Liver (tissue), 9 donors: ENCODE measurements around the gene TTC7B. TPM values are rescaled to one million over a fixed set of nuclear protein-coding genes. Genes with fewer than 3 reads are reported as not detected.

Experiments used
- DNase-seq: peaks from one replicate; pipeline ENCODE4 v3.0.0-alpha.2; 2017; ENCODE audit warnings: low spot score
- H3K27ac ChIP-seq, 2 donors: one replicate each; pipeline ENCODE4 v1.7.0; 2013; ENCODE audit warnings: inconsistent platforms in 2 of 2, low read length in 2 of 2, control low read depth in 1 of 2, low read depth in 1 of 2, mild to moderate bottlenecking in 1 of 2
- H3K27me3 ChIP-seq, 4 donors: one replicate each; pipeline versions ENCODE4 v1.6.1 to v1.7.0; 2013; ENCODE audit warnings: low read length in 3 of 4, inconsistent platforms in 1 of 4, mild to moderate bottlenecking in 1 of 4, moderate library complexity in 1 of 4; ENCODE audit not compliant: control insufficient read depth in 4 of 4, insufficient read depth in 4 of 4
- H3K36me3 ChIP-seq, 4 donors: one replicate each; pipeline versions ENCODE4 v1.6.1 to v1.7.0; 2013; ENCODE audit warnings: low read length in 3 of 4, mild to moderate bottlenecking in 3 of 4, low read depth in 1 of 4, moderate library complexity in 1 of 4; ENCODE audit not compliant: control insufficient read depth in 4 of 4, insufficient read depth in 3 of 4
- H3K4me1 ChIP-seq, 4 donors: one replicate each; pipeline versions ENCODE4 v1.6.1 to v1.7.0; 2013; ENCODE audit warnings: low read length in 3 of 4, mild to moderate bottlenecking in 3 of 4, moderate library complexity in 1 of 4; ENCODE audit not compliant: control insufficient read depth in 4 of 4, insufficient read depth in 4 of 4
- H3K4me3 ChIP-seq, 3 donors: one replicate each; pipeline versions ENCODE4 v1.6.1 to v1.7.0; 2013; ENCODE audit warnings: low read length in 3 of 3, control low read depth in 1 of 3, low read depth in 1 of 3, mild to moderate bottlenecking in 1 of 3
- H3K9ac ChIP-seq, 2 donors: one replicate each; pipeline ENCODE4 v1.7.0; 2013; ENCODE audit warnings: low read length in 2 of 2, mild to moderate bottlenecking in 2 of 2, moderate library complexity in 2 of 2, control low read depth in 1 of 2, low read depth in 1 of 2
- H3K9me3 ChIP-seq, 4 donors: one replicate each; pipeline versions ENCODE4 v1.6.1 to v1.7.0; 2013; ENCODE audit warnings: low read length in 3 of 4; ENCODE audit not compliant: control insufficient read depth in 4 of 4
- ATF3 ChIP-seq: IDR thresholded peaks from 2 replicates; pipeline ENCODE4 v1.6.1; 2016; ENCODE audit warnings: antibody characterized with exemption
- CTCF ChIP-seq: fragments of 150-350 bp; IDR thresholded peaks from 2 replicates; pipeline ENCODE4 v1.5.1; 2017; ENCODE audit warnings: improper control_type of control experiment, low read depth, low read length; ENCODE audit not compliant: missing input control
- EGR1 ChIP-seq, 2 donors: IDR thresholded peaks; 2 replicates each; pipeline ENCODE4 v1.6.1; 2016 to 2018; ENCODE audit warnings: antibody characterized with exemption in 2 of 2, low read depth in 2 of 2
- FOXA1 ChIP-seq: IDR thresholded peaks from 2 replicates; pipeline ENCODE4 v1.6.1; 2016; ENCODE audit warnings: antibody characterized with exemption
- FOXA2 ChIP-seq: IDR thresholded peaks from 2 replicates; pipeline ENCODE4 v1.6.1; 2016; ENCODE audit warnings: antibody characterized with exemption
- GABPA ChIP-seq, 2 donors: IDR thresholded peaks in 1 of 2; conservative IDR thresholded peaks in 1 of 2; 2 replicates each; pipeline ENCODE4 v1.6.1; 2016; ENCODE audit warnings: antibody characterized with exemption in 2 of 2, mild to moderate bottlenecking in 1 of 2, moderate library complexity in 1 of 2
- HNF4A ChIP-seq, 2 donors: conservative IDR thresholded peaks; 2 replicates each; pipeline ENCODE4 v1.6.1; 2016; ENCODE audit warnings: antibody characterized with exemption in 2 of 2, mild to moderate bottlenecking in 2 of 2
- HNF4G ChIP-seq: IDR thresholded peaks from 2 replicates; pipeline ENCODE4 v1.6.1; 2016; ENCODE audit warnings: antibody characterized with exemption
- JUND ChIP-seq, 2 donors: IDR thresholded peaks; 2 replicates each; pipeline ENCODE4 v1.6.1; 2016; ENCODE audit warnings: antibody characterized with exemption in 2 of 2
- MAX ChIP-seq: IDR thresholded peaks from 2 replicates; pipeline ENCODE4 v1.6.1; 2016; ENCODE audit warnings: antibody characterized with exemption
- NR2F2 ChIP-seq: IDR thresholded peaks from 2 replicates; pipeline ENCODE4 v1.6.1; 2016; ENCODE audit warnings: antibody characterized with exemption
- RAD21 ChIP-seq, 2 donors: IDR thresholded peaks; 2 replicates each; pipeline ENCODE4 v1.6.1; 2016; ENCODE audit warnings: antibody characterized with exemption in 2 of 2, mild to moderate bottlenecking in 2 of 2
- REST ChIP-seq: IDR thresholded peaks from 2 replicates; pipeline ENCODE4 v1.6.1; 2016; ENCODE audit warnings: antibody characterized with exemption, mild to moderate bottlenecking
- RXRA ChIP-seq, 2 donors: IDR thresholded peaks; 2 replicates each; pipeline ENCODE4 v1.6.1; 2017 to 2018; ENCODE audit warnings: antibody characterized with exemption in 2 of 2, mild to moderate bottlenecking in 1 of 2
- SP1 ChIP-seq: IDR thresholded peaks from 2 replicates; pipeline ENCODE4 v1.6.1; 2018; ENCODE audit warnings: antibody characterized with exemption, mild to moderate bottlenecking
- TAF1 ChIP-seq: conservative IDR thresholded peaks from 2 replicates; pipeline ENCODE4 v1.6.1; 2016; ENCODE audit warnings: antibody characterized with exemption, mild to moderate bottlenecking
- YY1 ChIP-seq: IDR thresholded peaks from 2 replicates; pipeline ENCODE4 v1.6.1; 2016; ENCODE audit warnings: antibody characterized with exemption, mild to moderate bottlenecking
- ZBTB33 ChIP-seq: IDR thresholded peaks from 2 replicates; pipeline ENCODE4 v1.6.1; 2016; ENCODE audit warnings: antibody characterized with exemption
- WGBS: extraction: QIAGEN DNeasy Blood & Tissue Kit; methylation state at CpG from one replicate; pipeline ENCODE4 v1.1.7; 2013; 5-methylcytosine and 5-hydroxymethylcytosine counted together
- polyA plus RNA-seq, 2 donors: library from polyadenylated mRNA; stranded (reverse) in 1 of 2; unstranded in 1 of 2; fragments of 200-250 nt in 1 of 2; fragments of >200 nt in 1 of 2; fragmentation: Nextera tagmentation in 1 of 2; extraction: Ambion mirVana in 1 of 2; gene quantifications; one replicate each; pipeline versions ENCODE4 v1.2.1 to v1.2.3, GENCODE V29; 2013 to 2015
- total RNA-seq, 2 donors: library from RNA; depleted of rRNA; stranded (reverse); fragments of >200 nt; gene quantifications; one replicate each; pipeline ENCODE4 v1.2.3, GENCODE V29; 2014
- donor health status: healthy.
- donor health status: healthy.
- donor health status: healthy.
- donor health status: healthy.
- donor health status: healthy.

TTC7B gene
- total and polyA plus RNA-seq, 4 donors, result 9.1 to 31.0 (median 12.5) TPM

GRCh38 chr14:90500665-90501370 lies 315.4 kb downstream of the TTC7B start:
- 52% methylated on average over 19 of the region's 19 CpGs for WGBS
- Histone ChIP-seq H3K27ac (no peak overlapping the region), H3K9ac (no peak overlapping the region), H3K4me3 (no peak overlapping the region), H3K27me3 (peaks cover 0 to 4% (median 0%) of the 10 kb centered on the region in 4 donors), H3K4me1 (peaks cover 0 to 3% (median 0%) of the 10 kb centered on the region in 4 donors), H3K9me3 (no peaks in the 10 kb centered on the region), H3K36me3 (no peaks in the 10 kb centered on the region)
- DNase-seq, result no peak
- TF ChIP-seq HNF4A (conservative IDR thresholded peaks at IDR 0.05) (no peak), RAD21 (IDR thresholded peaks at IDR 0.05) (no peak), YY1 (no peak), REST (no peak), CTCF (no peak), ZBTB33 (no peak), FOXA1 (no peak), MAX (no peak), SP1 (no peak), FOXA2 (no peak), JUND (IDR thresholded peaks at IDR 0.05) (no peak), NR2F2 (no peak), TAF1 (no peak), GABPA (IDR thresholded peaks at IDR 0.05 in 1 of 2, conservative IDR thresholded peaks at IDR 0.05 in 1 of 2) (no peak), ATF3 (no peak), HNF4G (no peak), EGR1 (IDR thresholded peaks at IDR 0.05; ENCODE audit: low read depth in 2 of 2) (no peak), RXRA (IDR thresholded peaks at IDR 0.05) (no peak)
